GM12878 (cell line): Measurements from ENCODE around the gene EIF2D. TPM values are rescaled to one million over a fixed set of nuclear protein-coding genes. Genes with fewer than 3 reads are reported as not detected.
A peak's percentile ranks its signal among the peaks of the same experiment; 100 is the strongest.

Experiments
- ASH2L ChIP-seq: fragments of 300-600, 200-600 bp; sonication (generic); IDR thresholded peaks from 2 replicates; pipeline ENCODE4 v1.6.1; 2017; ENCODE audit warnings: low read depth, mild to moderate bottlenecking, borderline replicate concordance
- ATF7 ChIP-seq: fragments of 450-650 bp; IDR thresholded peaks from 2 replicates; pipeline ENCODE4 v1.6.1; 2016; ENCODE audit warnings: low read depth, mild to moderate bottlenecking
- GABPA ChIP-seq: IDR thresholded peaks from 2 replicates; pipeline ENCODE4 v1.6.1; 2014; ENCODE audit warnings: antibody characterized with exemption, low read depth, mild to moderate bottlenecking, inconsistent platforms
- IKZF2 ChIP-seq, 2 experiments: fragments of 450-650 bp; IDR thresholded peaks; 2 replicates each; pipeline ENCODE4 v1.6.1; 2017; ENCODE audit warnings: mild to moderate bottlenecking in 2 of 2, moderate library complexity in 2 of 2
- JUND ChIP-seq: IDR thresholded peaks from 2 replicates; pipeline ENCODE4 v1.6.1; 2012; ENCODE audit warnings: low read depth, mild to moderate bottlenecking, low read length, improper control_type of control experiment, moderate library complexity
- MYC ChIP-seq: IDR thresholded peaks from 2 replicates; pipeline ENCODE4 v1.6.1; 2011; ENCODE audit warnings: mild to moderate bottlenecking, low read length, moderate library complexity, inconsistent platforms; ENCODE audit not compliant: insufficient read depth, insufficient replicate concordance, insufficient read length, severe bottlenecking
- NFYA ChIP-seq: IDR thresholded peaks from 2 replicates; pipeline ENCODE4 v1.6.1; 2011; ENCODE audit warnings: low read depth, mild to moderate bottlenecking, low read length, improper control_type of control experiment, borderline replicate concordance
- POLR2AphosphoS5 ChIP-seq: IDR thresholded peaks from 2 replicates; pipeline ENCODE4 v1.6.1; 2011; ENCODE audit warnings: mild to moderate bottlenecking, low read length, inconsistent platforms
- SIN3A ChIP-seq: IDR thresholded peaks from 2 replicates; pipeline ENCODE4 v1.6.1; 2012; ENCODE audit warnings: low read depth, low read length, improper control_type of control experiment
- SRF ChIP-seq, 2 experiments: IDR thresholded peaks; 2 replicates each; pipeline ENCODE4 v1.6.1; 2011; ENCODE audit warnings: low read depth in 2 of 2, low read length in 2 of 2, mild to moderate bottlenecking in 1 of 2, moderate library complexity in 1 of 2
- ZSCAN29 ChIP-seq: fragments of 450-650 bp; IDR thresholded peaks from 2 replicates; pipeline ENCODE4 v1.6.1; 2017; ENCODE audit warnings: mild to moderate bottlenecking, moderate library complexity
- polyA plus RNA-seq, 11 experiments: library from polyadenylated mRNA; depleted of rRNA in 4 of 11; unstranded in 6 of 11; stranded (reverse) in 5 of 11; fragments of >200 nt; fragmentation: Nextera tagmentation in 4 of 11; fragmentation: Illumina TruSeq in 1 of 11; extraction: Ambion mirVana in 4 of 11; extraction: Trizol in 1 of 11; gene quantifications; 1 replicate in 1 of 11; 2 replicates in 10 of 11; pipeline versions ENCODE4 v1.2.1 to v1.2.3, GENCODE V29; 2011 to 2016; ENCODE audit warnings: inconsistent platforms in 2 of 11, missing spikeins in 2 of 11, low read depth in 1 of 11
- total RNA-seq, 4 experiments: library from RNA; depleted of rRNA in 3 of 4; stranded (reverse); fragments of >200 nt in 3 of 4; fragmentation: Illumina TruSeq in 1 of 4; extraction: Trizol in 1 of 4; gene quantifications; 2 replicates each; pipeline versions ENCODE4 v1.2.1 to v1.2.3, GENCODE V29; 2013 to 2021
- TF ChIP-seq, protein P1 (sequence below): IDR thresholded peaks from 2 replicates; pipeline ENCODE4 v1.6.1; 2012; ENCODE audit warnings: mild to moderate bottlenecking, low read depth, low read length
- TF ChIP-seq, protein P2 (sequence below): IDR thresholded peaks from 2 replicates; pipeline ENCODE4 v1.6.1; 2012; ENCODE audit warnings: improper control_type of control experiment, low read depth, low read length; ENCODE audit not compliant: insufficient replicate concordance
- TF ChIP-seq, protein P3 (sequence below): fragments of 450-650 bp; IDR thresholded peaks from 2 replicates; pipeline ENCODE4 v1.6.1; 2017; ENCODE audit warnings: low read depth, mild to moderate bottlenecking, moderate library complexity
- TF ChIP-seq, protein P4 (sequence below): fragments of 450-650 bp; IDR thresholded peaks from 2 replicates; pipeline ENCODE4 v1.6.1; 2016; ENCODE audit warnings: mild to moderate bottlenecking

EIF2D gene
- total and polyA plus RNA-seq, 10 of the 15 experiments (the other 5 are each of a cell fraction or from before 2014, with no cell fraction given) = 65.2 to 133 (median 79.0) TPM

DNA sequence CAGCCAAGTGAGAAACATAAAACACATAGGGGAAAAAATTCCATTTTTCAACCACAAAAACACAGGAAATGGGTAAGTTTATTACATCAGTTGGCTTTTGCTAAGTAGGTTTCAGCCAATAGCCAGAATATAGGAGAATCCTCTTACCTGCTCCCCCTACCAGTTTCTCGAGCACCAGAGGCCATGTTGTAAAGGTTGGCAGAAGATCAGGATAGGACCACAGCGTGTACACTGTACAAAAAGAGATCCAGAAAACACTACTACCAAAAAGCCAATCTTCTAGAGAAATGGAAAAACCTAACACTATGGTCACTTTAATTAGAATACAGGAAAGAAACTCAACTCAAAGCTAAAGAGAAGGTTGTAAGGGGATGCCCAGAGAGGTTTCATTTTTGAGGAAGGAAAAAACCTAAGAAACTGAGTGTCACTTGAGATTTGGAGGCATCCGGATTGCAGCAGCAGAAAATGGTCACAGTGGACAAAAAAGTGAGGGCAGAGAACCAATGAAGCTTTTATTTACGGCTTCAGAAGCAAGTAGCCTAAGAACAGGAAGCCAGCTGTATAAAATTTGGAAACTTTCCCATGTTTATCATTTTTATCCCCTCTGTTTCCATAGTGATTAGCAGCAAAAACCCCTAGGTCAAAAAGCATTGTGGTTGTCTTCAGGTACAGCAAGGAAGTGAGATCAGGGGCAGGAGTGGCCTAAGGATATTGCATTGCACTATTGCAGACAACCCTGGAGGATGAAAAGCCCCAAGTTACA lies 2.9 kb downstream of the EIF2D start (continued):
- TF ChIP-seq, protein P1, sequence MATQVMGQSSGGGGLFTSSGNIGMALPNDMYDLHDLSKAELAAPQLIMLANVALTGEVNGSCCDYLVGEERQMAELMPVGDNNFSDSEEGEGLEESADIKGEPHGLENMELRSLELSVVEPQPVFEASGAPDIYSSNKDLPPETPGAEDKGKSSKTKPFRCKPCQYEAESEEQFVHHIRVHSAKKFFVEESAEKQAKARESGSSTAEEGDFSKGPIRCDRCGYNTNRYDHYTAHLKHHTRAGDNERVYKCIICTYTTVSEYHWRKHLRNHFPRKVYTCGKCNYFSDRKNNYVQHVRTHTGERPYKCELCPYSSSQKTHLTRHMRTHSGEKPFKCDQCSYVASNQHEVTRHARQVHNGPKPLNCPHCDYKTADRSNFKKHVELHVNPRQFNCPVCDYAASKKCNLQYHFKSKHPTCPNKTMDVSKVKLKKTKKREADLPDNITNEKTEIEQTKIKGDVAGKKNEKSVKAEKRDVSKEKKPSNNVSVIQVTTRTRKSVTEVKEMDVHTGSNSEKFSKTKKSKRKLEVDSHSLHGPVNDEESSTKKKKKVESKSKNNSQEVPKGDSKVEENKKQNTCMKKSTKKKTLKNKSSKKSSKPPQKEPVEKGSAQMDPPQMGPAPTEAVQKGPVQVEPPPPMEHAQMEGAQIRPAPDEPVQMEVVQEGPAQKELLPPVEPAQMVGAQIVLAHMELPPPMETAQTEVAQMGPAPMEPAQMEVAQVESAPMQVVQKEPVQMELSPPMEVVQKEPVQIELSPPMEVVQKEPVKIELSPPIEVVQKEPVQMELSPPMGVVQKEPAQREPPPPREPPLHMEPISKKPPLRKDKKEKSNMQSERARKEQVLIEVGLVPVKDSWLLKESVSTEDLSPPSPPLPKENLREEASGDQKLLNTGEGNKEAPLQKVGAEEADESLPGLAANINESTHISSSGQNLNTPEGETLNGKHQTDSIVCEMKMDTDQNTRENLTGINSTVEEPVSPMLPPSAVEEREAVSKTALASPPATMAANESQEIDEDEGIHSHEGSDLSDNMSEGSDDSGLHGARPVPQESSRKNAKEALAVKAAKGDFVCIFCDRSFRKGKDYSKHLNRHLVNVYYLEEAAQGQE = no peak
- TF ChIP-seq IKZF2 (IDR thresholded peaks at IDR 0.05) = peak; percentile 65 to 70
- peak; percentile 57 for TF ChIP-seq GABPA
- TF ChIP-seq, protein P2, sequence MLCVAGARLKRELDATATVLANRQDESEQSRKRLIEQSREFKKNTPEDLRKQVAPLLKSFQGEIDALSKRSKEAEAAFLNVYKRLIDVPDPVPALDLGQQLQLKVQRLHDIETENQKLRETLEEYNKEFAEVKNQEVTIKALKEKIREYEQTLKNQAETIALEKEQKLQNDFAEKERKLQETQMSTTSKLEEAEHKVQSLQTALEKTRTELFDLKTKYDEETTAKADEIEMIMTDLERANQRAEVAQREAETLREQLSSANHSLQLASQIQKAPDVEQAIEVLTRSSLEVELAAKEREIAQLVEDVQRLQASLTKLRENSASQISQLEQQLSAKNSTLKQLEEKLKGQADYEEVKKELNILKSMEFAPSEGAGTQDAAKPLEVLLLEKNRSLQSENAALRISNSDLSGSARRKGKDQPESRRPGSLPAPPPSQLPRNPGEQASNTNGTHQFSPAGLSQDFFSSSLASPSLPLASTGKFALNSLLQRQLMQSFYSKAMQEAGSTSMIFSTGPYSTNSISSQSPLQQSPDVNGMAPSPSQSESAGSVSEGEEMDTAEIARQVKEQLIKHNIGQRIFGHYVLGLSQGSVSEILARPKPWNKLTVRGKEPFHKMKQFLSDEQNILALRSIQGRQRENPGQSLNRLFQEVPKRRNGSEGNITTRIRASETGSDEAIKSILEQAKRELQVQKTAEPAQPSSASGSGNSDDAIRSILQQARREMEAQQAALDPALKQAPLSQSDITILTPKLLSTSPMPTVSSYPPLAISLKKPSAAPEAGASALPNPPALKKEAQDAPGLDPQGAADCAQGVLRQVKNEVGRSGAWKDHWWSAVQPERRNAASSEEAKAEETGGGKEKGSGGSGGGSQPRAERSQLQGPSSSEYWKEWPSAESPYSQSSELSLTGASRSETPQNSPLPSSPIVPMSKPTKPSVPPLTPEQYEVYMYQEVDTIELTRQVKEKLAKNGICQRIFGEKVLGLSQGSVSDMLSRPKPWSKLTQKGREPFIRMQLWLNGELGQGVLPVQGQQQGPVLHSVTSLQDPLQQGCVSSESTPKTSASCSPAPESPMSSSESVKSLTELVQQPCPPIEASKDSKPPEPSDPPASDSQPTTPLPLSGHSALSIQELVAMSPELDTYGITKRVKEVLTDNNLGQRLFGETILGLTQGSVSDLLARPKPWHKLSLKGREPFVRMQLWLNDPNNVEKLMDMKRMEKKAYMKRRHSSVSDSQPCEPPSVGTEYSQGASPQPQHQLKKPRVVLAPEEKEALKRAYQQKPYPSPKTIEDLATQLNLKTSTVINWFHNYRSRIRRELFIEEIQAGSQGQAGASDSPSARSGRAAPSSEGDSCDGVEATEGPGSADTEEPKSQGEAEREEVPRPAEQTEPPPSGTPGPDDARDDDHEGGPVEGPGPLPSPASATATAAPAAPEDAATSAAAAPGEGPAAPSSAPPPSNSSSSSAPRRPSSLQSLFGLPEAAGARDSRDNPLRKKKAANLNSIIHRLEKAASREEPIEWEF = no peak
- no peak for TF ChIP-seq MYC
- TF ChIP-seq, protein P3, sequence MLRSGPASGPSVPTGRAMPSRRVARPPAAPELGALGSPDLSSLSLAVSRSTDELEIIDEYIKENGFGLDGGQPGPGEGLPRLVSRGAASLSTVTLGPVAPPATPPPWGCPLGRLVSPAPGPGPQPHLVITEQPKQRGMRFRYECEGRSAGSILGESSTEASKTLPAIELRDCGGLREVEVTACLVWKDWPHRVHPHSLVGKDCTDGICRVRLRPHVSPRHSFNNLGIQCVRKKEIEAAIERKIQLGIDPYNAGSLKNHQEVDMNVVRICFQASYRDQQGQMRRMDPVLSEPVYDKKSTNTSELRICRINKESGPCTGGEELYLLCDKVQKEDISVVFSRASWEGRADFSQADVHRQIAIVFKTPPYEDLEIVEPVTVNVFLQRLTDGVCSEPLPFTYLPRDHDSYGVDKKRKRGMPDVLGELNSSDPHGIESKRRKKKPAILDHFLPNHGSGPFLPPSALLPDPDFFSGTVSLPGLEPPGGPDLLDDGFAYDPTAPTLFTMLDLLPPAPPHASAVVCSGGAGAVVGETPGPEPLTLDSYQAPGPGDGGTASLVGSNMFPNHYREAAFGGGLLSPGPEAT = peak; percentile 67
- TF ChIP-seq ZSCAN29 = no peak
- no peak for TF ChIP-seq NFYA
- no peak for TF ChIP-seq ASH2L
- TF ChIP-seq JUND = no peak
- TF ChIP-seq, protein P4, sequence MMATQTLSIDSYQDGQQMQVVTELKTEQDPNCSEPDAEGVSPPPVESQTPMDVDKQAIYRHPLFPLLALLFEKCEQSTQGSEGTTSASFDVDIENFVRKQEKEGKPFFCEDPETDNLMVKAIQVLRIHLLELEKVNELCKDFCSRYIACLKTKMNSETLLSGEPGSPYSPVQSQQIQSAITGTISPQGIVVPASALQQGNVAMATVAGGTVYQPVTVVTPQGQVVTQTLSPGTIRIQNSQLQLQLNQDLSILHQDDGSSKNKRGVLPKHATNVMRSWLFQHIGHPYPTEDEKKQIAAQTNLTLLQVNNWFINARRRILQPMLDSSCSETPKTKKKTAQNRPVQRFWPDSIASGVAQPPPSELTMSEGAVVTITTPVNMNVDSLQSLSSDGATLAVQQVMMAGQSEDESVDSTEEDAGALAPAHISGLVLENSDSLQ = peak; percentile 30; the same call in 1 of the 2 replicates
- TF ChIP-seq POLR2AphosphoS5 = no peak; the same call in 1 of the 2 replicates
- TF ChIP-seq ATF7 = peak; percentile 7; the same call in 1 of the 2 replicates
- TF ChIP-seq SIN3A = no peak
- TF ChIP-seq SRF (IDR thresholded peaks at IDR 0.05; ENCODE audit: low read depth in 2 of 2, low read length in 2 of 2) = no peak
